Fibroblast of lung (primary cell): ENCODE data around the gene ATG5. TPM values are rescaled to one million over a fixed set of nuclear protein-coding genes. Genes with fewer than 3 reads are reported as not detected.

Experiments used
- DNase-seq, 2 donors: peaks; one replicate each; pipeline versions ENCODE4 v3.0.0 to v3.0.0-alpha.2; 2010; ENCODE audit warnings: low read depth in 2 of 2
- H2AFZ ChIP-seq: 2 replicates; pipeline ENCODE4 v1.5.1; 2012; ENCODE audit warnings: low read length, control low read depth, inconsistent platforms
- H3K27ac ChIP-seq: 2 replicates; pipeline ENCODE4 v1.5.1; 2011; ENCODE audit warnings: low read length, control low read depth; ENCODE audit not compliant: insufficient read depth
- H3K27me3 ChIP-seq: 2 replicates; pipeline ENCODE4 v1.5.1; 2011; ENCODE audit warnings: mild to moderate bottlenecking, low read length; ENCODE audit not compliant: control insufficient read depth, insufficient read depth
- H3K36me3 ChIP-seq: 2 replicates; pipeline ENCODE4 v1.5.1; 2011; ENCODE audit warnings: low read length; ENCODE audit not compliant: control insufficient read depth, insufficient read depth
- H3K4me1 ChIP-seq: 2 replicates; pipeline ENCODE4 v1.5.1; 2011; ENCODE audit warnings: low read length; ENCODE audit not compliant: control insufficient read depth, insufficient read depth; ENCODE audit errors: extremely low read depth
- H3K4me2 ChIP-seq: 2 replicates; pipeline ENCODE4 v1.5.1; 2011; ENCODE audit warnings: low read length, control low read depth; ENCODE audit not compliant: insufficient read depth; ENCODE audit errors: extremely low read depth
- H3K4me3 ChIP-seq, 4 experiments: fragments of 200-600 bp in 1 of 4; sonication (generic) in 1 of 4; replicated peaks in 1 of 4; 2 replicates each; pipeline ENCODE4 v1.5.1; 2011 to 2016; ENCODE audit warnings: low read length in 4 of 4, low read depth in 3 of 4, mild to moderate bottlenecking in 3 of 4, control low read depth in 2 of 4, inconsistent platforms in 1 of 4, mixed read lengths in 1 of 4; ENCODE audit not compliant: insufficient read depth in 1 of 4; ENCODE audit errors: control extremely low read depth in 1 of 4
- H3K79me2 ChIP-seq: 2 replicates; pipeline ENCODE4 v1.5.1; 2012; ENCODE audit warnings: mild to moderate bottlenecking, low read length, inconsistent platforms; ENCODE audit not compliant: control insufficient read depth, insufficient read depth
- H3K9ac ChIP-seq: 2 replicates; pipeline ENCODE4 v1.5.1; 2011; ENCODE audit warnings: mild to moderate bottlenecking, low read length, control low read depth; ENCODE audit not compliant: insufficient read depth
- H3K9me3 ChIP-seq: 2 replicates; pipeline ENCODE4 v1.5.1; 2012; ENCODE audit warnings: low read depth, low read length; ENCODE audit not compliant: control insufficient read depth, insufficient read depth
- H4K20me1 ChIP-seq: 2 replicates; pipeline ENCODE4 v1.5.1; 2011; ENCODE audit warnings: low read length; ENCODE audit not compliant: control insufficient read depth, insufficient read depth; ENCODE audit errors: extremely low read depth
- EZH2 ChIP-seq: IDR thresholded peaks from 2 replicates; pipeline ENCODE4 v1.5.1; 2012; ENCODE audit warnings: low read length, control low read depth, mild to moderate bottlenecking; ENCODE audit errors: missing control alignments
- polyA plus RNA-seq, 2 donors: library from polyadenylated mRNA; depleted of rRNA in 1 of 2; stranded (reverse) in 1 of 2; unstranded in 1 of 2; fragments of >200 nt; gene quantifications; 2 replicates each; pipeline ENCODE4 v1.2.1, GENCODE V29; 2011 to 2012; ENCODE audit warnings: missing spikeins in 1 of 2
- total RNA-seq: library from RNA; depleted of rRNA; stranded (reverse); fragments of >200 nt; gene quantifications from 2 replicates; pipeline ENCODE4 v1.2.1, GENCODE V29; 2014
- TF ChIP-seq, protein P1 (sequence below), 2 donors: IDR thresholded peaks in 1 of 2; conservative IDR thresholded peaks in 1 of 2; 1 replicate in 1 of 2; 2 replicates in 1 of 2; pipeline ENCODE4 v1.5.1; 2011 to 2012; ENCODE audit warnings: low read length in 2 of 2, control low read depth in 1 of 2, inconsistent platforms in 1 of 2, low read depth in 1 of 2, mild to moderate bottlenecking in 1 of 2

Gene ATG5
- total and polyA plus RNA-seq, 2 donors (not counting 1 experiment from before 2014, with no cell fraction given): 38.6 to 64.7 TPM

DNA sequence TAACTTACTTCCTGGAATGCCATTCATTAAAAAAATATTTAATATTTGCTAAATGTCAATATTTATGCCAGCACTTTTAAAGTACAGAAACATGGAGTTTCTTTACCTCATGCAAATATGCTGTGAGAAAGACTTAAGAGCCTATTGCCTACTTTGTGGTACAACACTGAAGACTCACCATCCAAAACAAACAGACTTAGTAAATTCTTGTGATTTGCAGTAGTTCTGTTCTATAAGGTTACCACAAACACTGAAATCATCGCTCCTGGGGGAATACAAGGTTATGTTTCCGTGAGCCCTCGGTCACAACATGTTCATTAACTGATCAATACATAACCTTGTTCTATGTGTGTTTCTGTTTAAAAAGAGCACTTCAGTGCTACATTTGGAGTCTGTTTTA is 78.3 kb downstream of the ATG5 start:
- Histone ChIP-seq H3K27ac (no peak overlapping the region), H3K4me1 (no peaks in the 10 kb centered on the region), H3K4me2 (no peak overlapping the region), H3K36me3 (no peaks in the 10 kb centered on the region), H3K9me3 (no peaks in the 10 kb centered on the region), H3K9ac (no peak overlapping the region), H3K27me3 (no peaks in the 10 kb centered on the region), H4K20me1 (no peaks in the 10 kb centered on the region), H3K79me2 (no peaks in the 10 kb centered on the region), H2AFZ (no peak overlapping the region), H3K4me3 (no peak overlapping the region)
- DNase-seq: peak; percentile 27 to 63
- no peak for TF ChIP-seq EZH2
- TF ChIP-seq, protein P1, sequence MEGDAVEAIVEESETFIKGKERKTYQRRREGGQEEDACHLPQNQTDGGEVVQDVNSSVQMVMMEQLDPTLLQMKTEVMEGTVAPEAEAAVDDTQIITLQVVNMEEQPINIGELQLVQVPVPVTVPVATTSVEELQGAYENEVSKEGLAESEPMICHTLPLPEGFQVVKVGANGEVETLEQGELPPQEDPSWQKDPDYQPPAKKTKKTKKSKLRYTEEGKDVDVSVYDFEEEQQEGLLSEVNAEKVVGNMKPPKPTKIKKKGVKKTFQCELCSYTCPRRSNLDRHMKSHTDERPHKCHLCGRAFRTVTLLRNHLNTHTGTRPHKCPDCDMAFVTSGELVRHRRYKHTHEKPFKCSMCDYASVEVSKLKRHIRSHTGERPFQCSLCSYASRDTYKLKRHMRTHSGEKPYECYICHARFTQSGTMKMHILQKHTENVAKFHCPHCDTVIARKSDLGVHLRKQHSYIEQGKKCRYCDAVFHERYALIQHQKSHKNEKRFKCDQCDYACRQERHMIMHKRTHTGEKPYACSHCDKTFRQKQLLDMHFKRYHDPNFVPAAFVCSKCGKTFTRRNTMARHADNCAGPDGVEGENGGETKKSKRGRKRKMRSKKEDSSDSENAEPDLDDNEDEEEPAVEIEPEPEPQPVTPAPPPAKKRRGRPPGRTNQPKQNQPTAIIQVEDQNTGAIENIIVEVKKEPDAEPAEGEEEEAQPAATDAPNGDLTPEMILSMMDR (conservative IDR thresholded peaks at IDR 0.05 in 1 of 2, IDR thresholded peaks at IDR 0.05 in 1 of 2; ENCODE audit: low read depth in 1 of 2, low read length in 2 of 2): no peak

DNA sequence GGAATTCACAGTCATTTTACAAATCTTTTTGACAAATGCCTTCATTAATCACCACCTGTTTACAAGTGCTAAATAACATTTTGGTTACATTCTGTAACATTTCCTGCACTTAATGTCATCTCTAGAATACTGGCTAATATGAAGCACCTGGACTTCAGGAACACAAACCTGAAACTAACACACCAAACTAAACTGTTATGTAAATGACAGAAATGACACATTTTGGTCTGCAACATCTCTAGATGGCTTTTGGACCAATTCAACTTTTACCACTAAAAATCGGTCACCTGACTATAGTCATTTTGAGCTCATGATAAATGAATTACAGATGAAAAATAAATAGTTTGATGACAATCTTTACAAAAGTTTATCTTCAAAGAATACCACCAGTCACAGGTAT is 80.6 kb downstream of the ATG5 start:
- Histone ChIP-seq H4K20me1 (no peaks in the 10 kb centered on the region), H3K9ac (no peak overlapping the region), H2AFZ (no peak overlapping the region), H3K9me3 (no peaks in the 10 kb centered on the region), H3K4me3 (no peak overlapping the region), H3K36me3 (no peaks in the 10 kb centered on the region), H3K79me2 (no peaks in the 10 kb centered on the region), H3K27me3 (no peaks in the 10 kb centered on the region), H3K4me1 (no peaks in the 10 kb centered on the region), H3K4me2 (no peak overlapping the region), H3K27ac (no peak overlapping the region)
- TF ChIP-seq EZH2: no peak
- TF ChIP-seq, protein P1 (conservative IDR thresholded peaks at IDR 0.05 in 1 of 2, IDR thresholded peaks at IDR 0.05 in 1 of 2; ENCODE audit: low read depth in 1 of 2, low read length in 2 of 2): no peak
- DNase-seq: no peak

- no peak overlapping the region for H3K4me3 ChIP-seq
- TF ChIP-seq, protein P1 (conservative IDR thresholded peaks at IDR 0.05 in 1 of 2, IDR thresholded peaks at IDR 0.05 in 1 of 2; ENCODE audit: low read depth in 1 of 2, low read length in 2 of 2): no peak
- TF ChIP-seq EZH2: no peak
- peaks cover 2% of the 10 kb centered on the region for H3K4me1 ChIP-seq
- no peak for DNase-seq
- no peak overlapping the region for H3K9ac ChIP-seq
- H3K27ac ChIP-seq: no peak overlapping the region
- no peaks in the 10 kb centered on the region for H3K36me3 ChIP-seq
- H4K20me1 ChIP-seq: no peaks in the 10 kb centered on the region
- no peaks in the 10 kb centered on the region for H3K9me3 ChIP-seq
- H3K4me2 ChIP-seq: no peak overlapping the region
- no peaks in the 10 kb centered on the region for H3K79me2 ChIP-seq
- no peaks in the 10 kb centered on the region for H3K27me3 ChIP-seq
- no peak overlapping the region for H2AFZ ChIP-seq
These were observed 81.0 kb downstream of the ATG5 start for GRCh38 chr6:106244521-106244920.
